Measurements from ENCODE around the gene TTC3.

- TF ChIP-seq LEF1 (IDR thresholded peaks at IDR 0.05; ENCODE audit: borderline replicate concordance) (no peak), NFRKB (IDR thresholded peaks at IDR 0.05) (no peak), FOXM1 (IDR thresholded peaks at IDR 0.05; ENCODE audit: borderline replicate concordance) (no peak), FOXK2 (IDR thresholded peaks at IDR 0.05) (no peak)
Measured at GRCh38 chr21:37164742-37165141, 91.7 kb downstream of the TTC3 start.
